Mammary epithelial cell (primary cell): ENCODE data around the gene KIF6.

Source experiments
- EZH2 ChIP-seq: IDR thresholded peaks from 2 replicates; pipeline ENCODE4 v1.6.1; 2012; ENCODE audit warnings: low read length, inconsistent platforms, borderline replicate concordance
- TF ChIP-seq, protein P1 (sequence below), 2 donors: IDR thresholded peaks in 1 of 2; conservative IDR thresholded peaks in 1 of 2; 2 replicates each; pipeline ENCODE4 v1.5.1; 2011 to 2012; ENCODE audit warnings: inconsistent platforms in 2 of 2, low read length in 2 of 2, mild to moderate bottlenecking in 2 of 2, control low read depth in 1 of 2, low read depth in 1 of 2; ENCODE audit not compliant: insufficient read depth in 1 of 2; ENCODE audit errors: extremely low read depth in 1 of 2

DNA sequence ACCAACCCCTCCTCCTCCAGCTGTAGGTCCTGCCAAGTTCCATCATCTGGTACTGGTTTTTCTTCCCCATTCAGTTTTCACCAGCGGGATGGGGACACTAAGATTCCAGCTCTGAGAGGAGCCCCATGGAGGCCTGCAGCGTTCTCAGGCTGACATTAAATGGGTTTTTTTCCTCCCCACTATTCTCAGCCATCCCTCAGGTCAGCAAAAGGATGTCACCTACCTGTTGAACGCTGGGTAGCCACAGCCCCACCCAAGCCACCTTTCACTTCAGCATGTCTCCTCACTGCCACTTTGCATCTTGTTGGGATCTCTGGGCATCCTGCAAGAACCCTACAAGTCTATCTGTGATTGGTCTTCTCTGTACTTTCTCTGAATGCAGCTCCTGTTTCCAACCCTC is 417.7 kb downstream of the KIF6 start:
- TF ChIP-seq, protein P1, sequence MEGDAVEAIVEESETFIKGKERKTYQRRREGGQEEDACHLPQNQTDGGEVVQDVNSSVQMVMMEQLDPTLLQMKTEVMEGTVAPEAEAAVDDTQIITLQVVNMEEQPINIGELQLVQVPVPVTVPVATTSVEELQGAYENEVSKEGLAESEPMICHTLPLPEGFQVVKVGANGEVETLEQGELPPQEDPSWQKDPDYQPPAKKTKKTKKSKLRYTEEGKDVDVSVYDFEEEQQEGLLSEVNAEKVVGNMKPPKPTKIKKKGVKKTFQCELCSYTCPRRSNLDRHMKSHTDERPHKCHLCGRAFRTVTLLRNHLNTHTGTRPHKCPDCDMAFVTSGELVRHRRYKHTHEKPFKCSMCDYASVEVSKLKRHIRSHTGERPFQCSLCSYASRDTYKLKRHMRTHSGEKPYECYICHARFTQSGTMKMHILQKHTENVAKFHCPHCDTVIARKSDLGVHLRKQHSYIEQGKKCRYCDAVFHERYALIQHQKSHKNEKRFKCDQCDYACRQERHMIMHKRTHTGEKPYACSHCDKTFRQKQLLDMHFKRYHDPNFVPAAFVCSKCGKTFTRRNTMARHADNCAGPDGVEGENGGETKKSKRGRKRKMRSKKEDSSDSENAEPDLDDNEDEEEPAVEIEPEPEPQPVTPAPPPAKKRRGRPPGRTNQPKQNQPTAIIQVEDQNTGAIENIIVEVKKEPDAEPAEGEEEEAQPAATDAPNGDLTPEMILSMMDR (conservative IDR thresholded peaks at IDR 0.05 in 1 of 2, IDR thresholded peaks at IDR 0.05 in 1 of 2; ENCODE audit: extremely low read depth in 1 of 2, insufficient read depth in 1 of 2, low read depth in 1 of 2, low read length in 2 of 2): no peak
- no peak for TF ChIP-seq EZH2
